ENCODE data around the gene BCL7B. TPM values are rescaled to one million over a fixed set of nuclear protein-coding genes. Genes with fewer than 3 reads are reported as not detected.

Gene BCL7B
- total RNA-seq, 4 donors from 2014 or later: 13.8 to 63.5 (median 43.7) TPM

DNA sequence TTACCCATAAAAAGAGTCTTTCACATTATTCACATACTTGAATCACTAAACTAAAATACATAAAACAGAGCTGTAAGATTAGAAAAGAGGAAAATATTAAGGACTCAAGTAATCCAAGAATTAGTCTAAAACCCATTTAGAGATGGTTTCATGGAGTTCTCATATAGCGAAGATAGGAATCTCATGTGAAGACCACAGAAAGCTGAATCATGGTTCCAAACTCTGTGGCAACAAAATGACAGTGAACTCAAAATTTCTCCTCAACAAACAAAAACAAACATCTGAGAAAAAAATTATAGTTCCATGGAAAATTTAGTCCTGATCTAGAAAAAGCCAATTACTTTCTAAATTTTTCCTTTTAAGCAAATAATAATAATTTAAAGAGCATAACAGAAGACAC is 70.0 kb downstream of the BCL7B start:
- H3K27ac ChIP-seq: no peak overlapping the region
- intact Hi-C loops (cut with DNase I; ENCODE audit: low total_unique reads): no loop called here
- no peak for TF ChIP-seq POLR2A (IDR thresholded peaks at IDR 0.05)
- TF ChIP-seq, protein P1, sequence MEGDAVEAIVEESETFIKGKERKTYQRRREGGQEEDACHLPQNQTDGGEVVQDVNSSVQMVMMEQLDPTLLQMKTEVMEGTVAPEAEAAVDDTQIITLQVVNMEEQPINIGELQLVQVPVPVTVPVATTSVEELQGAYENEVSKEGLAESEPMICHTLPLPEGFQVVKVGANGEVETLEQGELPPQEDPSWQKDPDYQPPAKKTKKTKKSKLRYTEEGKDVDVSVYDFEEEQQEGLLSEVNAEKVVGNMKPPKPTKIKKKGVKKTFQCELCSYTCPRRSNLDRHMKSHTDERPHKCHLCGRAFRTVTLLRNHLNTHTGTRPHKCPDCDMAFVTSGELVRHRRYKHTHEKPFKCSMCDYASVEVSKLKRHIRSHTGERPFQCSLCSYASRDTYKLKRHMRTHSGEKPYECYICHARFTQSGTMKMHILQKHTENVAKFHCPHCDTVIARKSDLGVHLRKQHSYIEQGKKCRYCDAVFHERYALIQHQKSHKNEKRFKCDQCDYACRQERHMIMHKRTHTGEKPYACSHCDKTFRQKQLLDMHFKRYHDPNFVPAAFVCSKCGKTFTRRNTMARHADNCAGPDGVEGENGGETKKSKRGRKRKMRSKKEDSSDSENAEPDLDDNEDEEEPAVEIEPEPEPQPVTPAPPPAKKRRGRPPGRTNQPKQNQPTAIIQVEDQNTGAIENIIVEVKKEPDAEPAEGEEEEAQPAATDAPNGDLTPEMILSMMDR (IDR thresholded peaks at IDR 0.05): no peak
- H3K27me3 ChIP-seq: no peaks in the 10 kb centered on the region
- DNase-seq: no peak
- no peak overlapping the region for H3K4me3 ChIP-seq
- peaks cover 0 to 1% of the 10 kb centered on the region in 2 donors for H3K36me3 ChIP-seq
- H3K4me1 ChIP-seq: no peaks in the 10 kb centered on the region
- no peaks in the 10 kb centered on the region for H3K9me3 ChIP-seq

Small RNA genes lying within 50 kb of the gene (small RNA-seq; reads per million reads assigned to genes)
- gene RNU6-1198P: not detected

Other genes with a start within 250 kb of the BCL7B start
- 10 to 100 TPM in 2 of 4 donors, 1 to 10 TPM in 2; 5.9 to 27.1 (median 13.7) TPM for gene NSUN5, start 248.9 kb downstream of the BCL7B start, total RNA-seq
- under 1 TPM in 1 of 4 donors, not detected in 3; 0.21 TPM for gene TRIM50, start 229.6 kb downstream of the BCL7B start, total RNA-seq
- gene FKBP6, start 229.5 kb downstream of the BCL7B start, total RNA-seq: under 1 TPM in 1 of 4 donors, not detected in 3; 0.14 TPM
- 1 to 10 TPM in 1 of 4 donors, under 1 TPM in 2, not detected in 1; 0.55 to 1.5 (median 0.90) TPM for gene FZD9, start 123.9 kb downstream of the BCL7B start, total RNA-seq
- gene BAZ1B, start 35.4 kb downstream of the BCL7B start, total RNA-seq: 10 to 100 TPM; 29.5 to 79.5 (median 59.8) TPM
- 100 to 1,000 TPM in 1 of 4 donors, 10 to 100 TPM in 3; 21.5 to 106 (median 50.9) TPM for gene TBL2, start 20.9 kb upstream of the BCL7B start, total RNA-seq
- gene MLXIPL, start 66.8 kb upstream of the BCL7B start, total RNA-seq: 1 to 10 TPM in 2 of 4 donors, not detected in 2; 1.7 to 1.9 TPM
- 1 to 10 TPM in 3 of 4 donors, not detected in 1; 6.7 to 9.3 (median 8.8) TPM for gene VPS37D, start 110.1 kb upstream of the BCL7B start, total RNA-seq
- 10 to 100 TPM in 1 of 4 donors, 1 to 10 TPM in 2, under 1 TPM in 1; 0.29 to 14.1 (median 3.3) TPM for gene DNAJC30, start 125.8 kb upstream of the BCL7B start, total RNA-seq
- 10 to 100 TPM; 12.4 to 54.6 (median 31.5) TPM for gene BUD23, start 125.9 kb upstream of the BCL7B start, total RNA-seq
- 10 to 100 TPM in 2 of 4 donors, 1 to 10 TPM in 2; 2.3 to 19.1 (median 11.0) TPM for gene STX1A, start 162.0 kb upstream of the BCL7B start, total RNA-seq
- 10 to 100 TPM in 2 of 4 donors, 1 to 10 TPM in 2; 4.4 to 14.1 (median 7.7) TPM for gene ABHD11, start 181.1 kb upstream of the BCL7B start, total RNA-seq
- 10 to 100 TPM in 1 of 4 donors, under 1 TPM in 2, not detected in 1; 0.51 to 15.1 (median 0.88) TPM for gene CLDN3, start 212.6 kb upstream of the BCL7B start, total RNA-seq

Measured in uterus (tissue), 4 donors.